Activated CD4-positive, alpha-beta T cell treated with anti-CD3 and anti-CD28 coated beads, Interleukin-2, amount 50 U/mL, for 16 hours (primary cell): ENCODE results near the gene POLR3H.
A peak's percentile ranks its signal among the peaks of the same experiment; 100 is the strongest.
"Not testable (repeated sequence)": the region's sequence is repeated elsewhere in the genome, so short reads cannot be mapped to it uniquely, and the experiment has no call there.

Experiments used
- DNase-seq: peaks from one replicate; pipeline ENCODE4 v3.0.0-alpha.2; 2020

POLR3H gene, protein sequence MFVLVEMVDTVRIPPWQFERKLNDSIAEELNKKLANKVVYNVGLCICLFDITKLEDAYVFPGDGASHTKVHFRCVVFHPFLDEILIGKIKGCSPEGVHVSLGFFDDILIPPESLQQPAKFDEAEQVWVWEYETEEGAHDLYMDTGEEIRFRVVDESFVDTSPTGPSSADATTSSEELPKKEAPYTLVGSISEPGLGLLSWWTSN

DNA sequence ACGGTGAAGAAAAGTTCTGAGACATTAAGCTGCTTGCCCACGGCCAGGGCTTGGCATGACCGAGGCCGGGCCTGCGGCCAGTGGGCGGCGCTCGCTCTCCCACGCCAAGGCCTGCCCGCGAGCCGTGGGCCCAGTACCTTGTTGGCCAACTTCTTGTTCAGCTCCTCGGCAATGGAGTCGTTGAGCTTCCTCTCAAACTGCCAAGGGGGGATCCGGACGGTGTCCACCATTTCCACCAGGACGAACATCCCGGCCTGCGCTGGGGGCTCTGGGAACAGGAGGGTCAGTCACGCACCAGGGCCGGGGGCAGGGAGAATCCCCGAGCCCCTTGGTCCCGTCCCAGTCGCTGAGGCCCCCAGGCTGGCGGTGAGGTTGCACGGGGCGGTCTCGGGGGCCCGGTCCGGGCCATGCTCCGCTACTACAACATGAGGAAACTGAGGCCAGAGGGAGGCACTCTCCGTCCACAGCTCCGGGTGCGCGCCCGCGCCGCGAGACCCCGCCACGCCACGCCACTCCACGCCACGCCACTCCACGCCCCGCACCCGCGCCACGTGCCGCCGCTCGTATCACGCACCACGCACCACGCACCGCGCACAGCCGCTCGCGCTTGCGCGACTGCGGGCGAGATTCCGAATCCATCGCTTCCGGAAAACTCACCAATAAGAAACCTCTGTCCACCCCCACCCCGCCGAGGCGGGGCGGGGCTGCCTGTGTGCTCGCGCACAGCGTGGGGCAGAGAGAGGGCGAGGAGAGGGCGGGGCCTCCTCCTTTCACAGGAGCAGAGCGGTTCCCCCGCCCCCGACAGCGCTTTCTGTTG lies at the start of gene POLR3H:
POLR3H (minus strand) TSS at position 617 of the 817 bp plus-strand sequence; CDS start at position 248, 369 bp downstream.
- DNase-seq = peak; percentile 99

DNA sequence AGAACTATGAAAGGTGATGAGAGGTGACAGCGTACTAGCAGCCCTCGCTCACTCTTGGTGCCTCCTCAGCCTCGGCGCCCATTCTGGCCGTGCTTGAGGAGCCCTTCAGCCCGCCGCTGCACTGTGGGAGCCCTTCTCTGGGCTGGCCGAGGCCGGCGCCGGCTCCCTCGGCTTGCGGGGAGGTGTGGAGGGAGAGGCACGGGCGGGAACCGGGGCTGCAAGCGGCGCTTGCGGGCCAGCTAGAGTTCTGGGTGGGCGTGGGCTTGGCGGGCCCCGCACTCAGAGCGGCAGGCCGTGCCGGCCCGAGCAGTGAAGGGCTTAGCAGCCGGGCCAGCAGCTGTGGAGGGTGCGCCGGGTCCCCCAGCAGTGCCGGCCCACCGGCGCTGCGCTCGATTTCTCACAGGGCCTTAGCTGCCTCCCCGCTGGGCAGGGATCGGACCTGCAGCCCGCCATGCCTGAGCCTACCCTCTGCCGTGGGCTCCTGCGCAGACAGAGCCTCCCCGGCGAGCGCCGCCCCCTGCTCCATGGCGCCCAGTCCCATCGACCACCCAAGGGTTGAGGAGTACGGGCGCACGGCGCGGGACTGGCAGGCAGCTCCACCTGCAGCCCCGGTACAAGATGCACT lies 49.2 kb upstream of the POLR3H start:
- not testable (repeated sequence) for DNase-seq

- peak; percentile 100 for DNase-seq
Measured at GRCh38 chr22:41589391-41590241, 45.3 kb upstream of the POLR3H start, which contains the start of gene PMM1. Gene PMM1, minus strand, starts transcription at chr22:41589840. Its CDS starts 35 bp downstream, at chr22:41589805.

GRCh38 chr22:41587347-41587723 lies 43.1 kb upstream of the POLR3H start:
- DNase-seq = no peak

DNA sequence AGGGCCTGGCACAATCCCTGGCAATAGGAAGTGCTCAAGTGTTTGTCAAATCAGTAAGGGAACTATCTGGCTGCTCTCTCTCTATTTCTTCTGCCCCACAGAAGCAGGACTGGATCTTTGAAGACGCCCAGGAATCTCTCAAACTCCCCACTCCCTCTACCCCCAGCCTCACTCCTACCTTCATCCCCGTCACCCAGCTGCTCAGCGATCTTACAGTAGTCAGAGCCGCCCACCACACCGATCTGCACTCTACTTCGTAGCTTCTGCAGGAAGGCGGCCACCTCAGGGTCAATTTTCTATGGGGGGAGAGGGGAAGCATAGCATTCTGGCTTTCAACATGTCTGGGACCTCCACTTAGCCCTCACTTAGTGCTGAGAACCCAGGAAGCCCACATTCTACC lies 41.6 kb upstream of the POLR3H start:
- DNase-seq = no peak

GRCh38 chr22:41584881-41585280 lies 40.6 kb upstream of the POLR3H start:
- DNase-seq = no peak

- DNase-seq = no peak
Measured at GRCh38 chr22:41582694-41583093, 38.4 kb upstream of the POLR3H start.

GRCh38 chr22:41579997-41580355 lies 35.7 kb upstream of the POLR3H start:
- no peak for DNase-seq

- no peak for DNase-seq
Measured at GRCh38 chr22:41579297-41579996, 35.2 kb upstream of the POLR3H start.

- no peak for DNase-seq
Measured at GRCh38 chr22:41578818-41579217, 34.5 kb upstream of the POLR3H start.

GRCh38 chr22:41578114-41578513 lies 33.8 kb upstream of the POLR3H start:
- DNase-seq = no peak

GRCh38 chr22:41576877-41577276 lies 32.6 kb upstream of the POLR3H start:
- peak; percentile 39 for DNase-seq

DNA sequence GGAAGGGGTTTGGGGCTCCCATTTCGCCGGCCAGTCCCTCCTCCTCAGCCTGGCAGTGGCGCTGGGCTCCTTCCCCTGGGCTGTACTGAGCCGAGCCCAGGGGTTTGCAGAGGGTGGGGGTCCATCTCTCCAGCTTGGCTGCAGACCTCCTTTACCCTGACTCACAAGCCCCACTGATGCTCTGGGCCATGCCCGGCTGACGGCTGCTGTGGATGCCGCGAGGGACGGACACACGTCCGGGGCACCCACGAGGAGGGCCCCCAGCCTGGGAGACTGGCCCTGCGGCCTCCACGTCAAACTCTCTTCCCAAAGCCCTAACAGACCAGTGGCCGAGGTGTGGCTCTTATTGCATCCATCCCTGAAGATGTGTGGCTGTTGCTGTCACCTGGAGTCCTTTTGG lies 31.3 kb upstream of the POLR3H start:
- no peak for DNase-seq

- DNase-seq = no peak
Measured at GRCh38 chr22:41574847-41575381, 30.6 kb upstream of the POLR3H start.

GRCh38 chr22:41573677-41574076 lies 29.4 kb upstream of the POLR3H start:
- no peak for DNase-seq

DNA sequence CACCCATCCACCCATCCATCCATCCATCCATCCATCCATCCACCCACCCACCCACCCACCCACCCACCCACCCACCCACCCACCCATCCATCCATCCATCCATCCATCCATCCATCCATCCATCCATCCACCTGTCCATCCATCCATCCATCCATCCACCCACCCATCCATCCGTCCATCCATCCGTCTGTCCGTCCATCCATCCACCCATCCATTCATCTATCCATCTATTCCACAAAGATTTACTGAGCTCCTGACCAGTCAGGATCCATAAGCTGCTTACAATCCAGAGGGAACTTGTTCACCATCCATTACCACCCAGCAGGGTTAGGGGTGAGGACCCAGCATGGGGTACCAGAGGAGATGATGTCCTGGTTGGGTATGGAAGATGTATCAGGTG lies 28.0 kb upstream of the POLR3H start:
- DNase-seq = not testable (repeated sequence)

GRCh38 chr22:41571786-41572185 lies 27.5 kb upstream of the POLR3H start:
- no peak for DNase-seq

DNA sequence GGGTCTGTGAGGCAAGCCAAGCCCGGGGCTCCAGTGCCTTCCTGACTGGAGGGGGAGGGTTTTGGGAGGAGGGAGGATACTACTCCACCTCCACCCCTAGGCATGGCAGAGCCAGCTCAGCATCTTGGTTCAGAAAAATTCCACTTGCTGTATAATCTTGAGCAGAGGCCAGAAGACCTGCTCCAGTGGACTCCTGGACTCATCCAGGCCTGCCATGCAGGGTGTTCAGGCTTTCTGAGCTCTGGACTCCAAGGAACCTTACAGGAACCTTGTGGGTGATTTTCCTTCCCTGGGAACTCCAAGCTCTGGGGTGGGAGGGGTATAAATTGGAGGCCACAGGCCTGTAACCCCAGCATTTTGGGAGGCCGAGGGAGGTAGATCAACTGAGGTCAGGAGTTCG lies 26.0 kb upstream of the POLR3H start:
- DNase-seq = no peak

DNA sequence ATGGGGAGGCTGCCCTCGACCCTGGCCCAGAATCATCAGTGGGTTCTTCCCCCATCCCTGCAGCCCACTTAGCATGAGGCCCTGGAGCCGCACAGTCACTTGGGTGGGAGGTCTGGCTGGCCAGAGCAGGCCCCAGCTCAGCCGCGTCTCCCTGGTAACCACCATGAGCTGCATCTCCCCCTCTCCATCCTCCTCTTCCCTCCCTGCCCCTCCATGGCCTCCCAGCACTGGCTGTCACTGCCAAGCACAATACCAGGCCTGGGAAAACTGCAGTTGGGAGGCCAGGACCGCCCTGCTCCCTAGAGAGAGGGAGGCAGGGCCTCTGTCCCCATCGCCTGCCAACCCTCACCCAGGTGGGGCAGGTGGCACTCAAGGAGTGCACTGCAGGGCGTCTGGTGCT lies 24.5 kb upstream of the POLR3H start:
- no peak for DNase-seq

DNA sequence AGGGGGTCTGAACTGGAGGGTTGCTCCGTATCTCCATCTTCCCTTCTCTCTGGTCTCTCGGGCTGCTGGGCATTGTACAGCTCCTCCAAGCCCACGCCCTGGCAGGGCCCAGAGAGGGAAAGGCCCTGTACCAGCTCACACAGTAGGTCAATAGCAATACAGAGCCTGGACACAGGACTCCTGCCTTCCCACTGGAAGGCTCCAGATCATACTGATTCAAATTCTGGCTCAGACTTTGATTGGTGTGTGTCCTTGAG lies 23.2 kb upstream of the POLR3H start:
- no peak for DNase-seq

GRCh38 chr22:41565403-41566054 lies 21.3 kb upstream of the POLR3H start:
- DNase-seq = peak; percentile 61

DNA sequence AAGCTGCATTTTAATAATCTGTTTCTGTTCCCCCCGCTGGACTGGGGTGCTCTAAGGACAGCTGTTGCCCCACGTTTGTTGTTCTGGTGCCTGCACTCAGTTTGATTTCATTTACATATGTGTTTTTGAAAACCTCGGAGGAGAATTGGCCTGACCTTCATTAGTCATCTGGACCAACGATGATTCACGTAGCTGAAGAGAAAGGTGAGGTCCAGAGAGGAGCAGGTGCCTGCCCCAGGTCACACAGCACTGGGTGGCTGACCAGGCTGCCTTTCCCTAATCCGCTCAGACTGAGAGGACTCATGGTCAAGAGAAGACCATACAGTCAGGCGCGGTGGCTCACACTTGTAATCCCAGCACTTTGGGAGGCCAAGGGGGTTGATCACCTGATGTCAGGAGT lies 20.3 kb upstream of the POLR3H start:
- DNase-seq = no peak
